Neural cell (in vitro differentiated cells): ENCODE measurements around the gene TAF7L. TPM values are rescaled to one million over a fixed set of nuclear protein-coding genes. Genes with fewer than 3 reads are reported as not detected.

Experiments used
- H2AFZ ChIP-seq: fragments of 200-600, 300-800 bp; sonication (generic), shearing (Covaris generic); 2 replicates; pipeline ENCODE4 v1.6.0; 2014; ENCODE audit warnings: low read depth, mild to moderate bottlenecking, antibody characterized with exemption, low read length, moderate library complexity
- H3F3A ChIP-seq: fragments of 200-600 bp; shearing (Covaris generic); 2 replicates; pipeline ENCODE4 v1.6.1; 2016; ENCODE audit warnings: mild to moderate bottlenecking, moderate library complexity, mixed read lengths, antibody characterized with exemption, low read length; ENCODE audit not compliant: insufficient read depth, poor library complexity, severe bottlenecking
- H3K27ac ChIP-seq: fragments of 200-600, 300-800 bp; sonication (generic), shearing (Covaris generic); 2 replicates; pipeline ENCODE4 v1.5.1; 2014; ENCODE audit warnings: mild to moderate bottlenecking, low read length, moderate library complexity
- H3K27me3 ChIP-seq: fragments of 300-800, 200-600 bp; sonication (generic), shearing (Covaris generic); 2 replicates; pipeline ENCODE4 v1.6.0; 2014; ENCODE audit warnings: mild to moderate bottlenecking, low read depth, low read length, moderate library complexity; ENCODE audit not compliant: insufficient read depth
- H3K36me3 ChIP-seq: fragments of 300-800, 200-600 bp; sonication (generic), shearing (Covaris generic); 2 replicates; pipeline ENCODE4 v1.5.1; 2014; ENCODE audit warnings: mild to moderate bottlenecking, antibody characterized with exemption, low read length, moderate library complexity; ENCODE audit not compliant: insufficient read depth
- H3K4me2 ChIP-seq: fragments of 300-800, 200-600 bp; sonication (generic), shearing (Covaris generic); 2 replicates; pipeline ENCODE4 v1.6.0; 2014; ENCODE audit warnings: mild to moderate bottlenecking, low read length
- H3K4me3 ChIP-seq: fragments of 300-800, 200-600 bp; sonication (generic), shearing (Covaris generic); 2 replicates; pipeline ENCODE4 v1.5.1; 2014; ENCODE audit warnings: mild to moderate bottlenecking, low read length, moderate library complexity
- H3K79me2 ChIP-seq: fragments of 200-600 bp; shearing (Covaris generic); replicated peaks from 2 replicates; pipeline ENCODE4 v1.6.0; 2014; ENCODE audit warnings: mild to moderate bottlenecking, low read length, moderate library complexity; ENCODE audit not compliant: insufficient read depth
- H3K9ac ChIP-seq: fragments of 300-800, 200-600 bp; sonication (generic), shearing (Covaris generic); 2 replicates; pipeline ENCODE4 v1.6.1; 2016; ENCODE audit warnings: mild to moderate bottlenecking, low read length, mixed read lengths
- H3K9me2 ChIP-seq: fragments of 200-600 bp; shearing (Covaris generic); 2 replicates; pipeline ENCODE4 v1.6.1; 2016; ENCODE audit warnings: mild to moderate bottlenecking, low read length, mixed read lengths; ENCODE audit not compliant: insufficient read depth
- H3K9me3 ChIP-seq: fragments of 200-600, 300-800 bp; sonication (generic), shearing (Covaris generic); 2 replicates; pipeline ENCODE4 v1.6.1; 2016; ENCODE audit warnings: mild to moderate bottlenecking, mixed run types, low read length, moderate library complexity, mixed read lengths
- H4K20me1 ChIP-seq: fragments of 200-600 bp; shearing (Covaris generic); 2 replicates; pipeline ENCODE4 v1.6.1; 2016; ENCODE audit warnings: mild to moderate bottlenecking, mixed run types; ENCODE audit not compliant: insufficient read depth
- EP300 ChIP-seq: fragments of 450-650 bp; conservative IDR thresholded peaks from 2 replicates; pipeline ENCODE4 v1.6.1; 2014; ENCODE audit warnings: antibody characterized with exemption, mild to moderate bottlenecking, moderate library complexity; ENCODE audit not compliant: poor library complexity, severe bottlenecking
- EZH2 ChIP-seq: fragments of 200-600, 300-800 bp; shearing (Covaris generic), sonication (generic); IDR thresholded peaks from 2 replicates; pipeline ENCODE4 v1.6.1; 2014; ENCODE audit warnings: antibody characterized with exemption, low read length, borderline replicate concordance, mild to moderate bottlenecking; ENCODE audit not compliant: insufficient read depth, poor library complexity, severe bottlenecking
- MXI1 ChIP-seq: fragments of 450-650 bp; conservative IDR thresholded peaks from 2 replicates; pipeline ENCODE4 v1.6.1; 2014; ENCODE audit warnings: antibody characterized with exemption, mild to moderate bottlenecking; ENCODE audit not compliant: poor library complexity, severe bottlenecking
- POLR2AphosphoS5 ChIP-seq: IDR thresholded peaks from 2 replicates; pipeline ENCODE4 v1.6.1; 2012
- RAD21 ChIP-seq: fragments of 450-650 bp; conservative IDR thresholded peaks from 2 replicates; pipeline ENCODE4 v1.6.1; 2014; ENCODE audit warnings: antibody characterized with exemption, mild to moderate bottlenecking, moderate library complexity
- SMC3 ChIP-seq: fragments of 450-650 bp; conservative IDR thresholded peaks from 2 replicates; pipeline ENCODE4 v1.6.1; 2014; ENCODE audit warnings: antibody characterized with exemption, mild to moderate bottlenecking, moderate library complexity; ENCODE audit not compliant: poor library complexity
- TAF1 ChIP-seq: IDR thresholded peaks from 2 replicates; pipeline ENCODE4 v1.6.1; 2012; ENCODE audit warnings: low read depth
- polyA plus RNA-seq: library from polyadenylated mRNA; depleted of rRNA; stranded (reverse); fragments of >200 nt; gene quantifications from 2 replicates; pipeline ENCODE4 v1.2.3, GENCODE V29; 2014
- TF ChIP-seq, protein P1 (sequence below): IDR thresholded peaks from 2 replicates; pipeline ENCODE4 v1.6.1; 2012; ENCODE audit warnings: borderline replicate concordance
- TF ChIP-seq, protein P2 (sequence below): fragments of 450-650 bp; IDR thresholded peaks from 2 replicates; pipeline ENCODE4 v1.5.1; 2014; ENCODE audit warnings: antibody characterized with exemption, mild to moderate bottlenecking, moderate library complexity; ENCODE audit not compliant: poor library complexity, severe bottlenecking

TAF7L gene
- polyA plus RNA-seq, 1 donor from 2014 or later, result 0.59 TPM

DNA sequence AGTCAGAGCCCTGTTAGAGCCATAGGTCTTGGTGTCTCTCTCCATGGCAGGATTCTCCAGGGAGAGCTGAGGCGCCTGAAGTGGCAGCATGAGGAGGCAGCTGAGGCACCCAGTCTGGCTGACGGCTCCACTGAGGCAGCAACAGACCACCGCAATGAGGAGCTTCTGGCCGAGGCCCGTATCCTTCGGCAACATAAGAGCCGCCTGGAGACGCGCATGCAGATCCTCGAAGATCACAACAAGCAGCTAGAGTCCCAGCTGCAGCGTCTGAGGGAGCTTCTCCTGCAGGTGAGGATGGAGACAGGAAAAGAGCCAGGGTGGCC lies 32.9 kb downstream of the TAF7L start:
- no peaks in the 10 kb centered on the region for H3K36me3 ChIP-seq
- no peaks in the 10 kb centered on the region for H3F3A ChIP-seq
- H4K20me1 ChIP-seq, result no peaks in the 10 kb centered on the region
- no peaks in the 10 kb centered on the region for H3K27me3 ChIP-seq
- no peak overlapping the region for H3K4me2 ChIP-seq
- H3K9me2 ChIP-seq, result no peaks in the 10 kb centered on the region
- H3K4me3 ChIP-seq, result no peak overlapping the region
- H2AFZ ChIP-seq, result no peak overlapping the region
- H3K27ac ChIP-seq, result no peak overlapping the region
- H3K79me2 ChIP-seq, result no peaks in the 10 kb centered on the region
- no peaks in the 10 kb centered on the region for H3K9me3 ChIP-seq
- TF ChIP-seq EP300 (no peak), TAF1 (no peak), EZH2 (no peak), RAD21 (no peak), MXI1 (no peak), POLR2AphosphoS5 (no peak), SMC3 (no peak)
- TF ChIP-seq, protein P1, sequence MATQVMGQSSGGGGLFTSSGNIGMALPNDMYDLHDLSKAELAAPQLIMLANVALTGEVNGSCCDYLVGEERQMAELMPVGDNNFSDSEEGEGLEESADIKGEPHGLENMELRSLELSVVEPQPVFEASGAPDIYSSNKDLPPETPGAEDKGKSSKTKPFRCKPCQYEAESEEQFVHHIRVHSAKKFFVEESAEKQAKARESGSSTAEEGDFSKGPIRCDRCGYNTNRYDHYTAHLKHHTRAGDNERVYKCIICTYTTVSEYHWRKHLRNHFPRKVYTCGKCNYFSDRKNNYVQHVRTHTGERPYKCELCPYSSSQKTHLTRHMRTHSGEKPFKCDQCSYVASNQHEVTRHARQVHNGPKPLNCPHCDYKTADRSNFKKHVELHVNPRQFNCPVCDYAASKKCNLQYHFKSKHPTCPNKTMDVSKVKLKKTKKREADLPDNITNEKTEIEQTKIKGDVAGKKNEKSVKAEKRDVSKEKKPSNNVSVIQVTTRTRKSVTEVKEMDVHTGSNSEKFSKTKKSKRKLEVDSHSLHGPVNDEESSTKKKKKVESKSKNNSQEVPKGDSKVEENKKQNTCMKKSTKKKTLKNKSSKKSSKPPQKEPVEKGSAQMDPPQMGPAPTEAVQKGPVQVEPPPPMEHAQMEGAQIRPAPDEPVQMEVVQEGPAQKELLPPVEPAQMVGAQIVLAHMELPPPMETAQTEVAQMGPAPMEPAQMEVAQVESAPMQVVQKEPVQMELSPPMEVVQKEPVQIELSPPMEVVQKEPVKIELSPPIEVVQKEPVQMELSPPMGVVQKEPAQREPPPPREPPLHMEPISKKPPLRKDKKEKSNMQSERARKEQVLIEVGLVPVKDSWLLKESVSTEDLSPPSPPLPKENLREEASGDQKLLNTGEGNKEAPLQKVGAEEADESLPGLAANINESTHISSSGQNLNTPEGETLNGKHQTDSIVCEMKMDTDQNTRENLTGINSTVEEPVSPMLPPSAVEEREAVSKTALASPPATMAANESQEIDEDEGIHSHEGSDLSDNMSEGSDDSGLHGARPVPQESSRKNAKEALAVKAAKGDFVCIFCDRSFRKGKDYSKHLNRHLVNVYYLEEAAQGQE, result no peak
- TF ChIP-seq, protein P2, sequence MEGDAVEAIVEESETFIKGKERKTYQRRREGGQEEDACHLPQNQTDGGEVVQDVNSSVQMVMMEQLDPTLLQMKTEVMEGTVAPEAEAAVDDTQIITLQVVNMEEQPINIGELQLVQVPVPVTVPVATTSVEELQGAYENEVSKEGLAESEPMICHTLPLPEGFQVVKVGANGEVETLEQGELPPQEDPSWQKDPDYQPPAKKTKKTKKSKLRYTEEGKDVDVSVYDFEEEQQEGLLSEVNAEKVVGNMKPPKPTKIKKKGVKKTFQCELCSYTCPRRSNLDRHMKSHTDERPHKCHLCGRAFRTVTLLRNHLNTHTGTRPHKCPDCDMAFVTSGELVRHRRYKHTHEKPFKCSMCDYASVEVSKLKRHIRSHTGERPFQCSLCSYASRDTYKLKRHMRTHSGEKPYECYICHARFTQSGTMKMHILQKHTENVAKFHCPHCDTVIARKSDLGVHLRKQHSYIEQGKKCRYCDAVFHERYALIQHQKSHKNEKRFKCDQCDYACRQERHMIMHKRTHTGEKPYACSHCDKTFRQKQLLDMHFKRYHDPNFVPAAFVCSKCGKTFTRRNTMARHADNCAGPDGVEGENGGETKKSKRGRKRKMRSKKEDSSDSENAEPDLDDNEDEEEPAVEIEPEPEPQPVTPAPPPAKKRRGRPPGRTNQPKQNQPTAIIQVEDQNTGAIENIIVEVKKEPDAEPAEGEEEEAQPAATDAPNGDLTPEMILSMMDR, result no peak
- H3K9ac ChIP-seq, result no peak overlapping the region

DNA sequence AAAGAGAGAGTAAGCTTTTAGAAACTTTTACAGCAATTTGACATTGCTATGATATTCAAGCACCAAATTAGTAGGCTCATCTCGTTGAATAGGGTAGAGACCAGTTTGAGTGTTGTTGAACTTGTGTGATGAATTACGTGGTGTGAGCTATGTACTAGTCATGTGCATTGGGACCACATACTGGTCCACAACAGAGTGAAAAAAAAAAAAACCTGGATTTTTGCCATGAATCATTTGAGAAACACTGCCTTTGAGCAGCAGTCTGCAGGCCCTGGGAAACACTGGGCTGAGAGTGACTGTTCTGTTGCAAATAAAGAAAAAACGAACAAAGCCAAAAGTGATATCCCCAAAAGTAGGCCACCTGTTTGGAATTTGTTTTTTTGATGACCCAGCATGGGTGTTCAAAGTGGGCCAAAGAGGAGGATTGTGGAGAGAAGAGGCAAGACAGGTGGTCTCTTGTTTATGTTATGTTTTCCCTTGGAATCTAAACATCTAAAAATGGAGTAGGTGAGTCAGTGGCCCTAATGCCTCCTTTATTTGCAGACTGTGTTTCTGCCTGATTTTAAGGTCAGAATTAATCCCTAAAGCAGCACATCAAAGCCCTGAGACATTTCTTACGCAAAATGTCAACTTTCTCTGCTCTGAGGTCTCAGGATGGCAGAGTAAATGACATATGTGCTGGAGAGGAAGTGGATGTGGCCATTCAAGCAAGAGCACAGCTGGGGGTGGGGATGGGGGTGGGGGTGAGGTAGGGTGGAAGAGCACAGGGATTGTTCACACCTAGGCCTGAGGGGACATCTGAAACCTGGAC lies 33.5 kb downstream of the TAF7L start:
- Histone ChIP-seq H3K27ac (no peak overlapping the region), H3K4me2 (no peak overlapping the region), H3K9ac (no peak overlapping the region), H3F3A (no peaks in the 10 kb centered on the region), H2AFZ (no peak overlapping the region), H3K4me3 (no peak overlapping the region), H3K9me2 (no peaks in the 10 kb centered on the region), H3K27me3 (no peaks in the 10 kb centered on the region), H3K79me2 (no peaks in the 10 kb centered on the region), H4K20me1 (no peaks in the 10 kb centered on the region), H3K9me3 (no peaks in the 10 kb centered on the region), H3K36me3 (no peaks in the 10 kb centered on the region)
- TF ChIP-seq RAD21 (no peak), SMC3 (no peak), TAF1 (no peak), MXI1 (no peak)
- TF ChIP-seq, protein P1, result no peak
